Activated CD4-positive, CD25-positive, alpha-beta regulatory T cell treated with anti-CD3 and anti-CD28 coated beads, Interleukin-2, amount 50 U/mL, for 16 hours (primary cell): ENCODE results near the gene UBA5.

Experiments used
- DNase-seq: peaks from one replicate; pipeline ENCODE4 v3.0.0-alpha.2; 2020; ENCODE audit warnings: low read depth, low spot score

UBA5 gene

DNA sequence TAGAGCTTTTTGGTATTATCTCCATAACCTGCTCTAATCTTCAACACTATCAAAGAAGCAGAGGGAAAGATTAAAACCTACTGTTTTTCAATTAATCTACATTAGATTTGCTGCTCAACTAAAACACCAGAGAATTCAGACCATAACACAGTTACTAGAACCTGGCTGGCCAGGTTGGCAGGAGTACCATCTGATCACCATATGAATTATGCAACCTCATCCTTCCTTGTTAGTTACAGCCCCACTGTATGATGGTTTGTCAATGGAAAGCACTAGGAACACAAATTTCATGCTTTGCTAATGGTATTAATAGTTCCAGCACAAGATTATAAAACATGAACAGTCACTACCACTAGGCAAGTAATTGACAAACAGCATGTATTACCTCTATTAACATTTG lies 56.2 kb downstream of the UBA5 start:
- no peak for DNase-seq

DNA sequence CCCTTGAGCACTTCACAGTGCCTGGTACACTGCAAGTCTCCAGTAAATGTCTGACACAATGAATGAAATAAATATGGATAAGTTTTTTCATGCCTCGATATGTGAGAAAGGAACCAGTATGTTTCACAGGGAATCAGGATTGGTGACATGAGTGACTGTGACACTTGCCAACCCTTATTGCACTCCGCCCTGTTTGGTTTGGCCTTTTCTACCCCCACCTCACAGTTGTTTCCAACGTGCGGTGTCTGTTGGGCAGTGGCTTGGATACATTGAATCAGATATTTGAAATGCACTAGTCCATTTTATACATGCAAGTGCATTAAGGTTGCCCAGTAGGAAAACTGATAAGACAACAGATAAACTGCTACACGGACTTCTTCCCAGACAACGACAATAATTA lies 60.1 kb downstream of the UBA5 start:
- no peak for DNase-seq

DNA sequence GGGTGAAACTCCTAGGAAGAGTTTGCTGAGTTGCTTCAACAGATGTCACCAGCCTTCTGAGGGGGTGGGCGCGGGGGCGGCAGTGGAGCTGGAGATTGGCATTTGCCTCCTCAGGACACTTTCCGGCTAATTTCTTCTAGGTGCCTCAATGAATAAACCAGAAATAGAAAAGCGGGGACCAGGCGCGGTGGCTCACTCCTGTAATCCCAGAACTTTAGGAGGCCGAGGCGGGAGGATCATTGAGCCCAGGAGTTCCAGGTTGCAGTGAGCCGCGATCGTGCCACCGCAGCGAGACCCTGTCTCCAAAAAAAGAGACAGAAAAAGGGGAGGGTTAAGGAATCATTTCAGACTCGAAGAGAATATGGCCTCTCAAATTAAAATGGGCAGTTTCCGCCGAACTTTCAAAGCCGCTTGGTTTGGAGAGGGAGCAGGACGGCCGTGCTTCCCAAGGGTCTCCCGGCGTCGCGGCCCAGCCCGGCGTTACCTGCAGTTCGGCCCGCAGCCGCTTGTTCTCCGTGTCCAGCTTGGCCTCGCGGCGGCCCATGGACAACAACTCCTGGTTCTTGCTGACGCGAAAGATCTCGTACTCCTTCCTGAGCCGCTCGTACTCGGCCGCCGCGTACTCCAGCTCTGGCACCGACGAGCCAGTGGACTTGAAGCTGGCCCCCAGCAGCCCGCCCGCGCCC lies 61.5 kb downstream of the UBA5 start:
- DNase-seq = peak; percentile 3

DNA sequence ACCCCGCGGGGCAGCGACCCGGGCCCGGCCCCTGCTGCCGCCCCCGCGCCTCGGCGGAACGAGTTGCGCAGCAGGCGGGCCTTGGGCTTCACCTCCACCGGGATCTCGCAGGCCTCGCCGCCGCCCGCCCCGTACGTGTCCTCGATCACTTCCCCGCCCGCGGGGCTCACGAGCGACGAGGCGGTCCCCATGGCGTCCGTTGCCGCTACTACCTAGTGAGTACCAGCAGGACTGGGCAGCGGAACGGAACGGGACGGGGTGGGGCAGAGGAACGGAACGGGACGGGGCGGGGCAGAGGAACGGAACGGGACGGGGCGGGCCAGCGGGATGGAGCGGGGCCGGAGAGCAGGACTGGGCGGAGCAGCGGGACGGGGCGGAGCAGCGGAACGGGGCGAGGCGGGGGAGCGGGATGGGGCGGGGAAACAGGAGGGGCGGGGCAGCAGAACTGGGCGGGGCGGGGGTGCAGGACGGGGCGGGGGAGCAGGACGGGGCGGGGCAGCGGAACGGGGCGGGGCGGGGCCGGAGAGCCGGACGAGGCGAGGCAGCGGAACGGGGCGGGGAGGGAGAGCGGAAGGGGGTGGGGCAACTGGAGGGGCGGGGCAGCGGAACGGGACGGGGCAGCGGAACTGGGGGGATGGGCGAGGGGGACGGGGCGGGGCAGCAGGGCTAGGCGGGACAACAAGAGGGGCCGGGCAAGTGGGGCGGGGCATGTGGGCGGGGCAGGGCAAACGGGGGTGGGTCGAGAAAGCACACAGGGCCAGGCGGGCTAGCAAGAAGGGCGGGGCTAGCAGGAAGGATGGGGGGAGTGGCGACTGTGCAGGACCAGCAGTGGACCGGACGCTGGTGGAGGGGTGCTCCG lies 62.3 kb downstream of the UBA5 start, which contains the start of gene NPHP3:
Gene NPHP3, minus strand, starts transcription at position 245 of the 859 bp plus-strand sequence. Its CDS starts 54 bp downstream, at position 191.
- peak; percentile 89 for DNase-seq

DNA sequence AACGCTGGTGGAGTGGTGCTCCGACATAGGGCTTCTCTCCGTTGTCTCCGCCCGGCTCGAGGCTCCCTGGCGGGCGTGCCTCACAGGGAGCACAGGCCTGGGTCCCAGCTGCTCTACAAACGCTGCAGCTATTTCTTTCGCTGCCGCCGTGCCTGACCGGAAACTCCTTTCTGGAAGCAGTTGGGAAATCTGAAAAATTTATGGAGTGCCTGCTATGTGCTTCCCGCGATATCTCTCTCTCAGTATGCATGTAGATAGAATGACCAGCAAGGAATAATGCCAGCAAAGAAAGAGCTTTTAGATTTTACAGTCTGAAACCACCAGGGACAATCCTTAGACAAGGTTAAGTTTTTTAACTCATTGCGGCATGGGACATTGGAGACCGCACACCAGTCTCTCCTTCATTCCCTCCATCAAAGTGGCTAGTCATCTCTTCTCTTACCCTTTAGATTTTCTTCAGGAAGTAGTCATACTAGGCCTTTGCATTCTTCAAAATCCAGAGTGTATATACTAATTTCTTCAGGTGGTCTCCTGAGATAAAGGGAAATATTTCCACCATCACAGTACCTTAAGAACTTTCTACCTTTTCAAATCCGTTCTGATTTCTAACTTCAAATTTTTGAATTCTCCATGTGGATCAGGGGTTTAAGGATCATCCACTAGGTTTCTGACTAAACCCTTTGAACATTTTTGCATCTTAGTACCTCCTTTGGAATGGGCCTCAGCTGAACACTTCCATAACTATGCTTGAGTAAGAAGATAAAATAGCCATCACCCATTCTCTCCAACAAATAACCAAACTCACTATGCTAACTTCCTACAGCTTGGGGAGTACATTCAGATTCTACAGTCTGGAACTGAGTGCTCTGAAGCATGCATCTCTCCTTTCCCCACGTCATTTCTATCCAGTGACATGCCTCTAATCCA lies 63.2 kb downstream of the UBA5 start:
- DNase-seq = no peak

DNA sequence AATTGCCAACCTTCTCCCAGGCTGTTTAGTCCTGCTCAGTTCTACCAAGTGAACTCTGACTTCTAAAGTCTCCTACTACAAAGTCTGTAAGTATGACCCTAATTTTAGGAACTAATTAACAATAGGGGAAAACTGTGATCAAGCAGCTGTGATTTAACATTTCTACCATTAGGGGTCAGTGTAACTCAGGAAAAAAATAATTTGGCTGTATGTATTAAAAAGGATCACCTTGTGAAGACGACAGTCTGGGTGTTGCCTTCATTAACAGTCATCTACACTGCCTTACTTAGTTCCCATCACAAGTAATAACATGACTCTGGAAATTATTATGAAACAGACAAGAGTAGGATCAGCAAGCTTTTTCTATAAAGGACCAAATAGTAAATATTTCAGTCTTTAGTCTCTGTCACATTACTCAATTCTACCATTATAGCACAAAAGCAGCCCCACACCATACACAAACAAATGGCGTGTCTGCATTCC lies 66.3 kb downstream of the UBA5 start:
- no peak for DNase-seq
